Measurements from ENCODE around the gene FGGY. TPM values are rescaled to one million over a fixed set of nuclear protein-coding genes. Genes with fewer than 3 reads are reported as not detected.

Gene FGGY
- total RNA-seq, 1 donor from 2014 or later: 72.2 TPM

DNA sequence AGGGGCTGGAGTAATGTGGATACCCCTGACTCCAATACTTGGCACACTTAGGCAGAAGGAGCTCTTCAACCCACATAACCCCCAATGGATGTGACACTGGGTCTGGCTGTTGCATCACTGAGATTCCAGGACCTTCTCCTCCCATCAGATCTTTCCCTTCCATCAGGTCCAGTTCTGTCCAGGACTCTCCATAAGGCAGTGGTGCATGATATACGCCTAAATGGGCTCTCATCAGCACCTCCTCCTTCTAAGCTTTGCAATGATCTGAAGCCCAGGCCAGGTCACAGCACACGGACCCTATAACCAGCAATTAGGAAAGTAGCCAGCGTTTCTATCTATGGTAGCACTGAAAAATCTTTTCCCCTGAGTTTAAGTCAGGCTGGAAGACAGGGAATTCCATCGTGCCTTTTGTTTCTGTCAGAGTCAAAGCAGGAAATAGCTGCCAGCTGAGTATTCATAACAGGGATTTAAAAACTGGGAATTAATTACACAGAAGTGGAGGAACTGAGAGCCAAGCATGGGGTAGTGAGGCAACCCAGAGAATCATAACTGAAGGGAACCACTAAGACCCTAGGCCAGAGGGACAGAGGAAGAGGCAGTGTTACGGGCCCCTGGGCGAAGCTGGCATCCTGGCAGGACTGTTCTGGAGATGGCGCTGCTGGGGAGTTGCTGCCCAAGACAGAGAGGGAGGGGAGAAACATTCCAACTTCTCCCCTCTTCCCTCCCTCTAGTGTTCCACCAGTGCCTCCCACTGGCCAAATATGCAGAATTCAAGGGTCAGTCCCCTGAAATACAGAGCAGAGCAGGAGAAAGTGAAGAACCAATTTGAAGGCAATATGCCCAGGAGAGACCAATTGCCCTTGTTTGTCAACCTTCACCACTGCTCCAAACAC, 480.3 kb downstream of the FGGY start:
- DNase-seq (ENCODE audit: low spot score) (no peak), ATAC-seq (no peak)

DNA sequence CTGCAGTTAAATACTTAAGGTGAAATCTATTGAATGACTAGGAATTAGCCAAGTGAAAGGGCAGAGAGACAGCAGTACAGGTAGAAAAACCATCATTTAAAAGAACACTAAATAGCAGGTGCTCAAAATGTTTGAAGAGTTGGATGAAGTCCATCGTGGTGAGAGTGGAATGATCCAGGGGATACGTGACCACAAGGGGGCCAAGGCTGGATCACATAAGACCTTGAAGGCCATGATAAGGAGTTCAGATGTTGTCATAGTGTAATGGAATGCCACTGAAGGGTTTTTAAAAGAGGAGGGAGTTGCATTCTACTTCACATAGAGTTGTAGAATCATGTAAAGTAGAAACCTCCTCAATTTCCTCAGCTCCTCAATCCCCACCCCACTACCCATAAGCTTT, 483.1 kb downstream of the FGGY start:
- DNase-seq (ENCODE audit: low spot score) (no peak), ATAC-seq (no peak)

DNA sequence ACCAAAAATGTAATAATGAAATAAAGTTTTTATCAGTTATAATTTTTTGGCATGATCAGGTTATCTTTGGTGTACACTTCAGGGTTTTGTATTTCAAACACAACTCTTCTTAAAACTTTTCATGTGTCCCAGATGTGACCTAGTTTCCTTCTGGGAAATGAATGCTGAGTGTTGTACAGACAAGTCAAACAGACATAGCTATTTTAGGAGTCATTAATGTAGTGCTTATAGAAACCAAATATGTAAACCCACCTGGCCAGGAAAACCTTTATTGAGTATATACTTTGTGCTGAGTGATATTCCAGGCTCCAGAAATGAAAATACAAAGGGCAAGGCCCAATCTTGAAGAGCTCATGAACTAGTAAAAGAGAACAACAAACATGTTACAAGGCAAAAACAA, 491.9 kb downstream of the FGGY start:
- ATAC-seq: no peak
- no peak for DNase-seq (ENCODE audit: low spot score)

DNA sequence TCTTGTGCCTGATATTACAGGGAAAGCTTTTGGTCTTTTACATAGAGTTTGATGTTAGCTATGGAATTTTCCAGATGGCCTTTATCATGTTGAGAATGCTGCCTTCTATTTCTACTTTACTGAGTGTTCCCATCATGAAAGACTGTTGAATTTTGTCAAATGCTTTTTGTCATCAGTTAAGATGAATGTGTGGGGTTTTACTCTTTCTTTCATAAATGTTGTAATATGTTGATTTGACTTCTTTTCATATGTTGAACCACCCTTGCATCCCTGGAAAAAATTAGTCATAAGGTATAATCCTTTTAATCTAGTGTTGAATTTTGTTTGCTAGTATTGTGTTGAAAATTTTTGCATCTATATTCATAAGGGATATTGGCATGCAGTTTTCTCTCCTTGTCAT, 501.7 kb downstream of the FGGY start:
- ATAC-seq (no peak), DNase-seq (ENCODE audit: low spot score) (no peak)

DNA sequence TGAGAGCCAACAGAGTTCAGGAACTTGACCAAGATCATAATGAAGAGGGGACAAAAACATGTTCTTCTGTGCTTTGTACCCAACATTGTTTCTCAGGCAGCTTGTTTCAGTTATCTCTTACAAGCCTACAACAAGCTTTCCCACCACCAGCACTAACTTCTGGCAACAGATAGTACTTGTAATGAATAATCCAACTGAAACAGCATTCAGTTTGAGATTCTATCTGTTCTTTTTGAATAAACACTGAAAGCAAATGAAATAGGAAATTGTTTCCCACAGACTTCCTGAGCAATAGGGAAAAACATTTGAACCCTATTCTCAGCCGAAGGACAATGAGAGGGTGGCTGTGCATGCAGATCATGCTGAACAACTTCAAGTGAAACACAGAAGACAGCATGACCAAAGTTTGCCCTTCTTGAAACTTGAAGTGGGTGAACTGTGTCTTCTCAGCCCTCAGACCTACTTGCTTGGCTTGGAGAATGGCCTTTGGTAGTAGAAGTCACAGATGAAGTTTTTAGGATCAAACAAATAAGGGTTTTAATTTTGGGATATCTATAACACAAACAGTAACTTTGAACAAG, 506.7 kb downstream of the FGGY start:
- DNase-seq (ENCODE audit: low spot score) (no peak), ATAC-seq (no peak)

DNA sequence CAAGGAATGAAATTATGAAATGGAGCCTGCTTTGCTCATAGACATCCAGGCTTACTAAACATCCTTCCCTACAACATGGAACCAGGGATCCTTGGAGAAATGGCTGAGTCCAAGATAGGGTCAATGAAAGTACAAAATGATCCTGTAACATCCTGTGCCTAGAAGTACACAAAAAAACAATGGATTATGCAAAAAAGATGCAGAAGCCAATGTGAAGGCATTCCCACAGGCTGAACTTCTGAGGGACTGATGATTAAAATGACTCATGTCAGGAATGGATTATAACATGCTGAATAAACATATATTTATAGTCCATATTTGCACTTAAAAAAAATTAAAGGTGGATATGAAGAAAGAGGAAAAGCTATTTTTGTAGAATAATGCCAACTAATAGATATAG, 507.4 kb downstream of the FGGY start:
- DNase-seq (ENCODE audit: low spot score) (no peak), ATAC-seq (no peak)

DNA sequence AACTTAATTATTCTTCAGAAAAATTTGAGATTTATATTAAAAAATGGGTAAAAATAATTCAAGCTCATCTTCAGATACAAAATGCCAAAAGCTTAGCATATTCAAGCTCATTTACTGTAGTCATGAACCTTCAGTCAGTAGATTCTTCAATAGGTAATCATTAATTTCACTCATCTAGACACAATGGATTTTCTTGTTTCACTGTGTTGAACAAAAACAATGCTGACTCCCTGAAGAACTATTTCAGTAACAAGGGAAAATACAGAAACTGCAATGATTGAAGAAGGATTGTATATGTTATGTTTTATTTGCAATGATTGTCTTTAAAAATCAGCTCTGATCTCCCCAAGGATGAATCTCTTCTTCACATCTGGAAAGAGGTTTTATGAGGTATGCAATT, 508.7 kb downstream of the FGGY start:
- ATAC-seq (no peak), DNase-seq (ENCODE audit: low spot score) (no peak)
